ENCODE data around the gene BRI3. TPM values are rescaled to one million over a fixed set of nuclear protein-coding genes. Genes with fewer than 3 reads are reported as not detected.

Gene BRI3
- total RNA-seq, 4 donors from 2014 or later: 39.0 to 51.4 (median 45.5) TPM

- H3K4me3 ChIP-seq: no peak overlapping the region
- TF ChIP-seq POLR2AphosphoS5 (IDR thresholded peaks at IDR 0.05): no peak
- no peak for TF ChIP-seq POLR2A (IDR thresholded peaks at IDR 0.05)
- TF ChIP-seq EP300 (IDR thresholded peaks at IDR 0.05): no peak
- no peak for TF ChIP-seq CTCF (IDR thresholded peaks at IDR 0.05)
- H3K4me1 ChIP-seq: peaks cover 0 to 60% (median 19%) of the 10 kb centered on the region in 3 donors
- no peaks in the 10 kb centered on the region for H3K9me3 ChIP-seq
- 64% methylated on average over 4 of the region's 6 CpGs; no CpG with 5 or more reads in 1 of the 2 donors for WGBS, 2 donors (ENCODE audit: low coverage in 1 of 2)
- H3K27ac ChIP-seq: peak overlapping the region in 3 of 4 donors; percentile 5 to 62 (median 41)
- no peak for ATAC-seq
- no peaks in the 10 kb centered on the region for H3K27me3 ChIP-seq
- H3K36me3 ChIP-seq: peaks cover 0 to 20% of the 10 kb centered on the region in 2 donors
These were observed 32.4 kb upstream of the BRI3 start for GRCh38 chr7:98249106-98249505.

- H3K27me3 ChIP-seq: no peaks in the 10 kb centered on the region
- peak overlapping the region in 1 of 2 donors; percentile 90 for H3K4me3 ChIP-seq
- H3K27ac ChIP-seq: peak overlapping the region in 3 of 4 donors; percentile 36 to 87 (median 87)
- no peak for ATAC-seq
- H3K9me3 ChIP-seq: no peaks in the 10 kb centered on the region
- TF ChIP-seq EP300 (IDR thresholded peaks at IDR 0.05) (no peak), POLR2AphosphoS5 (IDR thresholded peaks at IDR 0.05) (no peak), CTCF (IDR thresholded peaks at IDR 0.05) (no peak), POLR2A (IDR thresholded peaks at IDR 0.05) (no peak)
- 33 to 40% methylated on average over 2 of the region's 3 CpGs for WGBS, 2 donors (ENCODE audit: low coverage in 1 of 2)
- peaks cover 0 to 56% (median 19%) of the 10 kb centered on the region in 3 donors for H3K4me1 ChIP-seq
- peaks cover 0 to 17% of the 10 kb centered on the region in 2 donors for H3K36me3 ChIP-seq
These were observed 30.7 kb upstream of the BRI3 start for GRCh38 chr7:98250789-98251188.

GRCh38 chr7:98251231-98251600 lies 30.3 kb upstream of the BRI3 start:
- H3K36me3 ChIP-seq: peaks cover 0 to 19% of the 10 kb centered on the region in 2 donors
- peaks cover 0 to 56% (median 19%) of the 10 kb centered on the region in 3 donors for H3K4me1 ChIP-seq
- TF ChIP-seq EP300 (IDR thresholded peaks at IDR 0.05): no peak
- no peak for TF ChIP-seq CTCF (IDR thresholded peaks at IDR 0.05)
- TF ChIP-seq POLR2A (IDR thresholded peaks at IDR 0.05): no peak
- TF ChIP-seq POLR2AphosphoS5 (IDR thresholded peaks at IDR 0.05): no peak
- no peak for ATAC-seq
- H3K27ac ChIP-seq: peak overlapping the region in 3 of 4 donors; percentile 84 to 87 (median 87)
- H3K9me3 ChIP-seq: no peaks in the 10 kb centered on the region
- WGBS, 2 donors (ENCODE audit: low coverage in 1 of 2): 35 to 44% methylated on average over 6 to 8 of the region's 9 CpGs
- H3K4me3 ChIP-seq: peak overlapping the region; percentile 80 to 90
- no peaks in the 10 kb centered on the region for H3K27me3 ChIP-seq

GRCh38 chr7:98251601-98252424 lies 29.7 kb upstream of the BRI3 start, which contains the start of gene TECPR1:
Gene TECPR1, minus strand, starts transcription at chr7:98252232. Its CDS starts 6,086 bp downstream, at chr7:98246146.
- Histone ChIP-seq H3K27ac (peak within 1 kb of the TSS; percentile 41 to 87 (median 86)), H3K4me1 (peaks cover 0 to 56% (median 19%) of the 10 kb centered on the region in 3 donors), H3K36me3 (peaks cover 0 to 24% of the 10 kb centered on the region in 2 donors), H3K9me3 (no peaks in the 10 kb centered on the region), H3K4me3 (peak within 1 kb of the TSS; percentile 80 to 90), H3K27me3 (no peaks in the 10 kb centered on the region)
- no CpG with 5 or more reads among the region's 69 CpGs for WGBS, 2 donors (ENCODE audit: low coverage in 1 of 2)
- peak; percentile 100 for ATAC-seq
- peak in 1 of 2 donors; percentile 43 for TF ChIP-seq POLR2A (IDR thresholded peaks at IDR 0.05)
- TF ChIP-seq CTCF (IDR thresholded peaks at IDR 0.05): no peak
- TF ChIP-seq POLR2AphosphoS5 (IDR thresholded peaks at IDR 0.05): peak; percentile 80
